Type B pancreatic cell (in vitro differentiated cells): ENCODE results near the gene TCF7L1. TPM values are rescaled to one million over a fixed set of nuclear protein-coding genes. Genes with fewer than 3 reads are reported as not detected.
A peak's percentile ranks its signal among the peaks of the same experiment; 100 is the strongest.
"Not testable (repeated sequence)": the region's sequence is repeated elsewhere in the genome, so short reads cannot be mapped to it uniquely, and the experiment has no call there.

Experiments
- DNase-seq: peaks from one replicate; pipeline ENCODE4 v3.0.0; 2021; ENCODE audit warnings: mixed read lengths; ENCODE audit not compliant: unreplicated experiment; ENCODE audit errors: extremely low spot score
- H3K27ac Mint-ChIP-seq: 2 replicates; pipeline ENCODE4 v1.8.0; 2021; ENCODE audit warnings: mild to moderate bottlenecking, mixed read lengths
- H3K27me3 Mint-ChIP-seq: 2 replicates; pipeline ENCODE4 v1.8.0; 2021; ENCODE audit warnings: mixed read lengths
- H3K36me3 Mint-ChIP-seq: 2 replicates; pipeline ENCODE4 v1.8.0; 2021; ENCODE audit warnings: mixed read lengths
- H3K4me1 Mint-ChIP-seq: one replicate; pipeline ENCODE4 v1.8.0; 2021; ENCODE audit warnings: mixed read lengths; ENCODE audit not compliant: unreplicated experiment
- H3K4me3 Mint-ChIP-seq: 2 replicates; pipeline ENCODE4 v1.8.0; 2021; ENCODE audit warnings: mild to moderate bottlenecking, mixed read lengths
- H3K9me3 Mint-ChIP-seq: 2 replicates; pipeline ENCODE4 v1.8.0; 2021; ENCODE audit warnings: mixed read lengths
- CTCF ChIP-seq: fragments of 200-600 bp; sonication (generic); conservative IDR thresholded peaks from 2 replicates; pipeline ENCODE4 v1.5.0; 2021; ENCODE audit warnings: antibody characterized with exemption, mild to moderate bottlenecking
- total RNA-seq: library from RNA; stranded (reverse); gene quantifications from 2 replicates; pipeline ENCODE4 v1.2.1, GENCODE V29; 2021; ENCODE audit warnings: low replicate concordance

Gene TCF7L1
- total RNA-seq, 1 donor from 2014 or later, result 32.4 TPM

DNA sequence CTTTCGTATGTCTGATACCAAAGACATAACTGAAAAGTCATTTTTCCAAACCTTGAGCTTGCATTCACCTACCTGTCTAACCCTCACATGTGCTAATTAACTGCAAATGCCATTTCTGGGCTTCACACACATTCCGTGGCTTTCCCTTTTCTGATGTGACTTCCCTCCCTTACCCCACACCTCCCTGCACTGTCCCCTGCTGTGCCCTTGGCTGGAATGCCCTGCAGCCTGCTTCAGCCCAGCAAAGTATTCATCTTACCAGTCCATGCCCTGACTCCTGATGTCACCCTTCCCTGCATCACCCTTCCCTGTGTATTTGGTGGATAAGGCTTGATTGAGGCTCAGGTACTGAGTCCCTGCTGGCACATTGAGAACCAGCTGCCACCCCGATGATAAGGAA is 209.0 kb downstream of the TCF7L1 start:
- H3K9me3 Mint-ChIP-seq, result no peaks in the 10 kb centered on the region
- no peak for DNase-seq
- H3K4me3 Mint-ChIP-seq, result no peak overlapping the region
- no peak overlapping the region for H3K27ac Mint-ChIP-seq
- H3K27me3 Mint-ChIP-seq, result peaks cover 4% of the 10 kb centered on the region
- H3K36me3 Mint-ChIP-seq, result peaks cover 5% of the 10 kb centered on the region
- TF ChIP-seq CTCF, result no peak
- peaks cover 8% of the 10 kb centered on the region for H3K4me1 Mint-ChIP-seq

GRCh38 chr2:85343207-85343895 is 210.2 kb downstream of the TCF7L1 start:
- H3K27me3 Mint-ChIP-seq, H3K4me3 Mint-ChIP-seq, H3K9me3 Mint-ChIP-seq, H3K27ac Mint-ChIP-seq, DNase-seq, H3K4me1 Mint-ChIP-seq: not testable (repeated sequence)
- peaks cover 11% of the 10 kb centered on the region for H3K36me3 Mint-ChIP-seq

DNA sequence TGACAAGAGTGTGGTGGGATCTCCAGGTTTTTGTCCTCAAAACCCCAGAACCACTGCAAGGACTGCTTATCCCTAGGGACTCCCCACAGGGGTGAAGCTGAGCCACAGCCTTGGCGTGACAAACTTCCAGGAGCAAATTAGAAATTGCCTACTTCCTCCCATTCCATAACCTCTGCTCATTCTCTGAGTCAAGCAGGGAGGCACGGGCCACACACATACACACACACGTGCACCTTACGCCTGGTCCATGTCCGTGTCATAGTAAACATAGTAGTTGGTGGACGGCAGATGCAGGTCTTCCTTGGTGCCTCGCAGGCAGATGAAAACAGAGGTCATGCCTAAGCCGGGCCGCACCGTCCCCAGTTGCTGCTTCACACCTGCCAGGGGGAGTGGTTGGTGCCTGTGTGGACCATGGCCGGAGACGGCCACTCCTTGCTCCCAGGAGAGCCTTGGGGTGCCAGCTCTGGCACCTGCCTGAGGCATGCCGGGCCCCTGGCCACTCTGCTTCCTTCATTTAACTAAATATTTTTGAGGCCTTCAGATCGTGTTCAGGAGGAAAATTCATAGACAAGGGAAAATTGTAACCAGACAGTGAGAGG is 211.3 kb downstream of the TCF7L1 start:
- no peak for TF ChIP-seq CTCF
- peaks cover 11% of the 10 kb centered on the region for H3K36me3 Mint-ChIP-seq
- H3K27me3 Mint-ChIP-seq, result no peaks in the 10 kb centered on the region
- no peak for DNase-seq
- no peak overlapping the region for H3K4me3 Mint-ChIP-seq
- H3K27ac Mint-ChIP-seq, result no peak overlapping the region
- H3K9me3 Mint-ChIP-seq, result no peaks in the 10 kb centered on the region
- H3K4me1 Mint-ChIP-seq, result peaks cover 8% of the 10 kb centered on the region

DNA sequence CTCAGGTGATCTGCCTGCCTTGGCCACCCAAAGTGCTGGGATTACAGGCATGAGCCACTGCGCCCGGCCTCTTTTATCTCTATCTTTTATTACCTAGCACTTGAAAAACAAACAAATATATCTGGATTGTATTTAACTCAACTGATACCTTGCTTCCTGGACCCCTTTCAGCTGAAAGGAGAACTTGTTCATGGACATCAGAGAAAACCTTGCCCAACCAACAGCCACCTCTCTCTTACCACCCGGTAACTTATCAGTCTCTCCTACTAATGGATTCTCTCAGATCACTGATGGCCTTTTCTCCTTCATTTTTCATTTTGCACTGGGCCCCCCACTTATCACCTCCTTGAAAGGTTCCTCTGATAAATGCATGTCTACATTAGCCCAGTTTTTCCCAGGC is 214.4 kb downstream of the TCF7L1 start:
- H3K27me3 Mint-ChIP-seq, result no peaks in the 10 kb centered on the region
- H3K36me3 Mint-ChIP-seq, result peaks cover 19% of the 10 kb centered on the region

DNA sequence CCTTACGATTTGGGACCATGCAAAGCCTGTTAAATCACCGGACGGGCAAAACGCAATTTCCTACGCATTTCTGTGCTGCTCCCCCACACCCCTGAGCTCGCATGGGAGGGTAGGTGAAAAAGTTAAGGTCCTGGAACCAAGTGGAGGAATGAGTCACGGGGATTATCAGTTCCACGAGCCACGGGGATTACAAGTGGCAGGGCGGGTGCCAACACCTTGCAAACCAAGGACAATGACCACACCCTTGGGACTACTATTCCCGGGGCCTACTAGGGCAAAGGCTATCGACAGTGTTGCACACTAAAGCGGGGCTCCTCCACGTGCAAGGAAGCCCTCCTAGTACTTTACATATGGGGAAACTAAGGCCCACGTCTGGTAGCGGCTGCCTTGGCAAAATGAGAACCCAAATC is 220.7 kb downstream of the TCF7L1 start:
- no peak for TF ChIP-seq CTCF
- H3K4me3 Mint-ChIP-seq, result peak overlapping the region; percentile 100
- H3K9me3 Mint-ChIP-seq, result no peaks in the 10 kb centered on the region
- DNase-seq, result no peak
- H3K4me1 Mint-ChIP-seq, result peaks cover 29% of the 10 kb centered on the region
- H3K27ac Mint-ChIP-seq, result peak overlapping the region; percentile 94
- H3K27me3 Mint-ChIP-seq, result no peaks in the 10 kb centered on the region
- peaks cover 8% of the 10 kb centered on the region for H3K36me3 Mint-ChIP-seq

More for the DNA sequence above, 214.4 kb downstream of the TCF7L1 start:
- Mint-ChIP-seq H3K4me3 (no peak overlapping the region), H3K9me3 (no peaks in the 10 kb centered on the region), H3K4me1 (no peaks in the 10 kb centered on the region), H3K27ac (no peak overlapping the region)
- no peak for DNase-seq
- TF ChIP-seq CTCF, result no peak

- Mint-ChIP-seq H3K27ac (peak within 1 kb of the TSS; percentile 94), H3K36me3 (peaks cover 8% of the 10 kb centered on the region), H3K4me3 (peak within 1 kb of the TSS; percentile 100), H3K27me3 (no peaks in the 10 kb centered on the region), H3K9me3 (no peaks in the 10 kb centered on the region), H3K4me1 (peaks cover 29% of the 10 kb centered on the region)
- peak; percentile 96 for DNase-seq
- TF ChIP-seq CTCF, result no peak
These were observed 221.3 kb downstream of the TCF7L1 start, which contains the start of the genes ELMOD3 and RETSAT for GRCh38 chr2:85354286-85355072. Gene ELMOD3, plus strand, starts transcription at chr2:85354769. Its CDS starts 2,430 bp downstream, at chr2:85357199. Gene RETSAT, minus strand, starts transcription at chr2:85354528. Its CDS starts 21 bp downstream, at chr2:85354507.
